WTC11 (cell line): ENCODE results near the gene WWOX. TPM values are rescaled to one million over a fixed set of nuclear protein-coding genes. Genes with fewer than 3 reads are reported as not detected.

ENCODE experiments used
- ATAC-seq: fragments of 200-7000 bp; cut with Tn5 transposase; 2 replicates; pipeline ENCODE4 v1.10.0; 2021; ENCODE audit warnings: mild to moderate bottlenecking, moderate library complexity
- CTCF ChIA-PET: fragments of 300-600 bp; sonication (Branson Sonifier 250); formaldehyde crosslinking; loops from one replicate; lab custom pipeline; 2021; ENCODE audit warnings: antibody characterized with exemption; lab: Charles Lee
- POLR2A ChIA-PET: fragments of 350-600 bp; sonication (Branson Sonifier 250); formaldehyde crosslinking; loops from one replicate; lab custom pipeline; 2021; ENCODE audit warnings: antibody characterized with exemption; lab: Charles Lee
- DNase-seq: peaks from one replicate; pipeline ENCODE4 v3.0.0; 2021; ENCODE audit warnings: low spot score
- H3K27ac Mint-ChIP-seq: 2 replicates; pipeline ENCODE4 v1.8.0; 2021; ENCODE audit warnings: mixed read lengths
- H3K27me3 Mint-ChIP-seq: 2 replicates; pipeline ENCODE4 v1.8.0; 2021; ENCODE audit warnings: low read depth, mild to moderate bottlenecking, moderate library complexity, mixed read lengths
- H3K36me3 Mint-ChIP-seq: 2 replicates; pipeline ENCODE4 v1.8.0; 2021; ENCODE audit warnings: mixed read lengths
- H3K4me1 Mint-ChIP-seq: 2 replicates; pipeline ENCODE4 v1.8.0; 2022; ENCODE audit warnings: mixed read lengths
- H3K4me3 Mint-ChIP-seq: 2 replicates; pipeline ENCODE4 v1.8.0; 2021; ENCODE audit warnings: mild to moderate bottlenecking, moderate library complexity, mixed read lengths
- H3K9me3 Mint-ChIP-seq: 2 replicates; pipeline ENCODE4 v1.8.0; 2021; ENCODE audit warnings: mixed read lengths
- AR ChIP-seq: fragments of 250-450 bp; sonication (Bioruptor Pico); IDR thresholded peaks from 2 replicates; pipeline ENCODE4 v1.9.0; 2021; ENCODE audit warnings: mild to moderate bottlenecking
- CREB1 ChIP-seq: sonication (generic); formaldehyde crosslinking; IDR thresholded peaks from 2 replicates; pipeline ENCODE4 v1.8.0; 2023; ENCODE audit warnings: mild to moderate bottlenecking, missing genetic modification reagents
- CREM ChIP-seq: sonication (generic); formaldehyde crosslinking; IDR thresholded peaks from 2 replicates; pipeline ENCODE4 v1.8.1; 2022; ENCODE audit warnings: mild to moderate bottlenecking, missing genetic modification reagents, moderate library complexity
- E2F1 ChIP-seq: sonication (generic); formaldehyde crosslinking; IDR thresholded peaks from 2 replicates; pipeline ENCODE4 v1.8.0; 2022; ENCODE audit warnings: mild to moderate bottlenecking, missing genetic modification reagents
- E2F4 ChIP-seq: sonication (generic); formaldehyde crosslinking; IDR thresholded peaks from 2 replicates; pipeline ENCODE4 v1.8.1; 2022; ENCODE audit warnings: low read depth, mild to moderate bottlenecking, moderate library complexity, missing genetic modification reagents, borderline replicate concordance
- EMX1 ChIP-seq: fragments of 250-450 bp; sonication (Bioruptor Pico); IDR thresholded peaks from 2 replicates; pipeline ENCODE4 v1.8.0; 2021; ENCODE audit warnings: mild to moderate bottlenecking
- FOXP1 ChIP-seq: sonication (generic); formaldehyde crosslinking; IDR thresholded peaks from 2 replicates; pipeline ENCODE4 v1.8.0; 2022; ENCODE audit warnings: missing genetic modification reagents, mild to moderate bottlenecking, moderate library complexity, borderline replicate concordance
- JUN ChIP-seq: sonication (generic); formaldehyde crosslinking; IDR thresholded peaks from 2 replicates; pipeline ENCODE4 v1.8.0; 2023; ENCODE audit warnings: mild to moderate bottlenecking, missing genetic modification reagents
- KAT7 ChIP-seq: sonication (generic); formaldehyde crosslinking; IDR thresholded peaks from 2 replicates; pipeline ENCODE4 v1.8.1; 2023; ENCODE audit warnings: missing genetic modification reagents, mild to moderate bottlenecking, borderline replicate concordance
- NFYB ChIP-seq: sonication (generic); formaldehyde crosslinking; conservative IDR thresholded peaks from 2 replicates; pipeline ENCODE4 v1.8.0; 2022; ENCODE audit warnings: low read depth, missing genetic modification reagents
- NR3C1 ChIP-seq: sonication (generic); formaldehyde crosslinking; conservative IDR thresholded peaks from 2 replicates; pipeline ENCODE4 v1.8.1; 2023; ENCODE audit warnings: low read depth, mild to moderate bottlenecking, missing genetic modification reagents
- PREB ChIP-seq: sonication (generic); formaldehyde crosslinking; IDR thresholded peaks from 2 replicates; pipeline ENCODE4 v1.8.1; 2022; ENCODE audit warnings: mild to moderate bottlenecking, missing genetic modification reagents, moderate library complexity, borderline replicate concordance
- RORB ChIP-seq: fragments of 250-450 bp; sonication (Bioruptor Pico); IDR thresholded peaks from 2 replicates; pipeline ENCODE4 v1.9.0; 2021; ENCODE audit warnings: mild to moderate bottlenecking
- ZBTB43 ChIP-seq: sonication (generic); formaldehyde crosslinking; IDR thresholded peaks from 2 replicates; pipeline ENCODE4 v1.8.1; 2023; ENCODE audit warnings: mild to moderate bottlenecking, missing genetic modification reagents
- ZNF138 ChIP-seq: sonication (generic); formaldehyde crosslinking; conservative IDR thresholded peaks from 2 replicates; pipeline ENCODE4 v1.8.1; 2022; ENCODE audit warnings: mild to moderate bottlenecking, moderate library complexity, missing genetic modification reagents
- ZNF396 ChIP-seq: fragments of 250-450 bp; sonication (Bioruptor Pico); IDR thresholded peaks from 2 replicates; pipeline ENCODE4 v1.8.0; 2021; ENCODE audit warnings: mild to moderate bottlenecking, moderate library complexity, borderline replicate concordance
- total RNA-seq: library from RNA; stranded (reverse); gene quantifications from 3 replicates; pipeline ENCODE4 v1.2.3, GENCODE V29; 2021

The WWOX gene
- total RNA-seq, 1 experiment from 2014 or later, result 15.7 TPM

GRCh38 chr16:79127766-79128165, 1028.3 kb downstream of the WWOX start:
- Mint-ChIP-seq H3K4me1 (no peaks in the 10 kb centered on the region), H3K27ac (no peak overlapping the region), H3K4me3 (no peak overlapping the region), H3K9me3 (peaks cover 21% of the 10 kb centered on the region), H3K36me3 (peaks cover 16% of the 10 kb centered on the region), H3K27me3 (peaks cover 4% of the 10 kb centered on the region; the same call in 1 of the 2 replicates)
- ChIA-PET CTCF (no interaction called here), POLR2A (no interaction called here)
- DNase-seq (no peak), ATAC-seq (no peak)
- TF ChIP-seq ZNF396 (CRISPR knock-in tag) (no peak), ZBTB43 (no peak), RORB (CRISPR knock-in tag) (no peak), CREM (no peak), JUN (CRISPR knock-in tag) (no peak), KAT7 (CRISPR knock-in tag) (no peak), NFYB (no peak), PREB (CRISPR knock-in tag) (no peak), E2F4 (CRISPR knock-in tag) (no peak), ZNF138 (no peak), EMX1 (CRISPR knock-in tag) (no peak), FOXP1 (no peak), AR (no peak), NR3C1 (CRISPR knock-in tag) (no peak)

GRCh38 chr16:79128706-79129105, 1029.3 kb downstream of the WWOX start:
- no peak overlapping the region for H3K4me3 Mint-ChIP-seq
- no peak for TF ChIP-seq CREB1 (CRISPR knock-in tag)
- TF ChIP-seq AR, result no peak
- no peak for TF ChIP-seq E2F1 (CRISPR knock-in tag)
- TF ChIP-seq, all 79 proteins: peak for 0
- Mint-ChIP-seq H3K9me3 (peaks cover 21% of the 10 kb centered on the region), H3K27me3 (peaks cover 4% of the 10 kb centered on the region; the same call in 1 of the 2 replicates), H3K27ac (no peak overlapping the region), H3K4me1 (no peaks in the 10 kb centered on the region), H3K36me3 (peaks cover 16% of the 10 kb centered on the region)
- ChIA-PET POLR2A (interaction anchor here (0.8 kb wide), 1 partner anchor 201 kb away, joined by 3 read pairs; no protein-coding TSS in a partner anchor), CTCF (no interaction called here)
- DNase-seq, result no peak
- ATAC-seq, result no peak
